C4-2B (cell line): Measurements from ENCODE around the gene VSIG4.

ENCODE experiments used
- H3K27ac ChIP-seq: fragments of 450-650 bp; 2 replicates; pipeline ENCODE4 v1.5.1; 2017
- ZFX ChIP-seq: fragments of 450-650 bp; IDR thresholded peaks from 2 replicates; pipeline ENCODE4 v1.6.1; 2017
- TF ChIP-seq, protein P1 (sequence below): fragments of 450-650 bp; conservative IDR thresholded peaks from 2 replicates; pipeline ENCODE4 v1.5.1; 2017; ENCODE audit warnings: mild to moderate bottlenecking

The VSIG4 gene

DNA sequence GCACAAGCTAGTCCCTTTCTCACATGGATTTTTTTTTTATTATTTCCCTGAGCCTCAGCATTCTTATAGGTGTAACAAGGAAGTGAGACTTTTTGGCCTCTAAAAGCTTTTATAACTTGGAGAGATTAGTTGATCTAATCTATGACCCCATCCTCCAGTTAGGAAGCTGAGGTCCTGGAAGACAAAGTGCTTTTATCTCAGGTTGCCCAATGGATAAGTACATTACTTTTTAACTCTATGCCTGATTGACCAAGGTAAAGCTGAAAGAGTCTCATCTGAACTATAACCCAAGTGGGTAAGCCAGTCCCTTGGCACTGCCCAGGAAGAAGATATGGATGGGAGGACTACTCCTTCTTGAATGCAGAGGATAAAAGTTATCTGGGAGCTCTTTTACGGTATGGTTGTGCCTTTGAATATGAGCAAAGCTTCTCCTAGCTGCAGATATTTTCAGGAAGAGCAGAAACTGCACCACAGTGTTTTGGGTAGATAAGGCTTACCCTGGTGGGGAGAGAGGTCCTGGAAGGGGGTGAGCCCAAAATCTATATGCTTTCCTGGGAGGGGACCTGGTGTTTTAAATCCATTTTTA is 40.2 kb downstream of the VSIG4 start:
- TF ChIP-seq, protein P1, sequence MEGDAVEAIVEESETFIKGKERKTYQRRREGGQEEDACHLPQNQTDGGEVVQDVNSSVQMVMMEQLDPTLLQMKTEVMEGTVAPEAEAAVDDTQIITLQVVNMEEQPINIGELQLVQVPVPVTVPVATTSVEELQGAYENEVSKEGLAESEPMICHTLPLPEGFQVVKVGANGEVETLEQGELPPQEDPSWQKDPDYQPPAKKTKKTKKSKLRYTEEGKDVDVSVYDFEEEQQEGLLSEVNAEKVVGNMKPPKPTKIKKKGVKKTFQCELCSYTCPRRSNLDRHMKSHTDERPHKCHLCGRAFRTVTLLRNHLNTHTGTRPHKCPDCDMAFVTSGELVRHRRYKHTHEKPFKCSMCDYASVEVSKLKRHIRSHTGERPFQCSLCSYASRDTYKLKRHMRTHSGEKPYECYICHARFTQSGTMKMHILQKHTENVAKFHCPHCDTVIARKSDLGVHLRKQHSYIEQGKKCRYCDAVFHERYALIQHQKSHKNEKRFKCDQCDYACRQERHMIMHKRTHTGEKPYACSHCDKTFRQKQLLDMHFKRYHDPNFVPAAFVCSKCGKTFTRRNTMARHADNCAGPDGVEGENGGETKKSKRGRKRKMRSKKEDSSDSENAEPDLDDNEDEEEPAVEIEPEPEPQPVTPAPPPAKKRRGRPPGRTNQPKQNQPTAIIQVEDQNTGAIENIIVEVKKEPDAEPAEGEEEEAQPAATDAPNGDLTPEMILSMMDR = no peak
- TF ChIP-seq ZFX = no peak
- H3K27ac ChIP-seq = no peak overlapping the region

DNA sequence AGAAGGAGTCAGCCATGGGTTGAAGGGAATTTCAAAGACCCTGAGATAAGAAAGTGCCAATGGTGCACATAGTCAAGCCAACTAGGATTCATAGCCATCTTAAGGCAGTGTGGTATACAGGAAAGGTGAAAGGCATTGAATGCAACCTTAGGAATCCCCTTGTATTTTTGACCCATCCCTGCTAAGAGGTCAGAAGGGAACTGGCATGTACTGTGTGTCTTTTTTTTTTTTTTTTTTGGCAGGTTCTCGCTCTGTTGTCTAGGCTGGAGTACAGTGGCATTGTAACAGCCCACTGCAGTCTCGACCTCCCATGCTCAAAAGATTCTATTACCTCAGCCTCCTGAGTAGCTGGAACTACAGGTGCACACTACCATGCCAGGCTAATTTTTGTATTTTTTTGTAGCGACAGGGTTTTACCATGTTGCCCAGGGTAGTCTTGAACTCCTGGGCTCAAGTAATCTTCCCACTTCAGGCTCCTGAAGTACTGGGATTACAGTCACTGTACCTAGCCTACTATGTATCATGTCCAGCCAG is 40.8 kb downstream of the VSIG4 start:
- H3K27ac ChIP-seq = no peak overlapping the region
- TF ChIP-seq, protein P1 = no peak
- no peak for TF ChIP-seq ZFX

DNA sequence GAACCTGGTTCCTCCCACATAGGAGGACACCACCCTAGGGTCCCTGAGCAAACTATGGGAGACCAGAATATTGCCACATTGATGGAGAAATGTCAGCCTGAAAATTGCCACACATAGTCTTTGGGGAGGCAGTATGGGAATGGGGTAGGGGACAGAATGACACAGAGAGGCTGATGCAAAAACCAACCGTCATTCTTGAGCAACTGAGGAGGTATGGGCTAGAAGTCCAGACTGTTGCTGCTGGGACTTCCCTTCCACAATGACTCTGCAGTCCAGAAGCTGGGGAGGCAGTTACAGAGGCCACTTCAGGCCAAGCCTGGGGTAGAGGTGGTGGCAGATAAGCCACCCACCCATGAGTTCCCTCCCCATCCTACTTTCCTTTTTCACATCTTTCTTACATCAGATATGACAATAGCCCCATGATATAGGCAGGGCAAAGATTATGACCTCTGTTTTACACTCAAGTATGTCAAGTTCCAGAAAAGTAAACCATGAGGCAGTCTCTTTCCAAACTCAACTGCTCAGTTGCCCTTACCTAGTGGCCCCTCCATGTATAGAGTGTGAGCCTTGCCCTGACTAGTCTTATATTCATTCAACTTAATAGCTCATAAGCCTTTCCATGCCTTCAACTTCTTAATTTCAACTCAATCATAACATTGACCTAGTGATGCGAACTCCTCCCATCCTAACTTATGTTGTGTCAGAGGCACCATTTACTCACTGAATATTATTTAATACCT is 41.7 kb downstream of the VSIG4 start:
- TF ChIP-seq ZFX = no peak
- no peak overlapping the region for H3K27ac ChIP-seq

DNA sequence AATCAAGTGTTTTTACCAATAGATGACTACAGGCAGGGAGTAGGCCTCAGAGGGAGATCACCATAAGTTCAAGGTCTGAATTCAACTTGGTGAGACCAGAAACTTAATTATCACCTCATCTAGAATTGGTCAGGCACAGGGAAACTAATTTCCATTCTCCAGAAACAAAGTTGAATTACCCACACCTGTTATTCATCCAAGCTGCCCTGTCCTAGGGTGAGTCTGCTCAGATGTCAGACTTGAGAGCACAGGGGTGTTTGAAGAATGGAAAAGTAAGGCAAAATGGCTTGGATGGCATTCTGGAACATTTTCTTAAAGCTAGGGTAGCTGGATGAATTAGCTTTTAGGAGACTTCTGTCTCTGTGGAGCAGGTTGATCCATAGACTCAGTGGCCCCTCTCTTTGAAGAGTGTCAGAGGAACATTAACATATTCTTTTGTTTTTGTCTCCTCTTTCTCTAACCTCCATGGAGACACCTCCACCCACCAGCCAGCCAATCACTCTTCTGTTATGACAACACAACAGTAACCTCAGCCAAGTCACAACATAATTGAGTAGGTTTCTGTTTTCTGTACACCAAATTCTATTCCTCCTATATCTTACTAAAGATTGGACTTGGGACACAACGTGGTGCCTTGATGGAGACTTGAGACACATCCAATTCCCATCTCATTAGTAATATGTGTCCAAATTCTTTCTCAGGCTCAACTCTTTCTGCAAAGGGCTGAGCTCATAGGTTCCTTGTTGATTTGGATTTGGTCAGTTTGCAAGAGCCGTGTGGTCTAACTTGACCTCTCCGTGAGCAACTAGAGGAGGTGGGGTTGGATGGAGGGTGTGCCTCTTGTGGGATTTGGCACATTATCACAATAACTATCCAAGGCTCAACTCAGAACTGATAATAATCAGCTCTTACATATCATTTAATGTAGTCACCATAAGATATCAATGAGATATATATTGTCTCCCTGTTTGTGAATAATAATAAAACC is 45.1 kb downstream of the VSIG4 start:
- TF ChIP-seq ZFX = no peak
- TF ChIP-seq, protein P1 = no peak
- H3K27ac ChIP-seq = no peak overlapping the region

DNA sequence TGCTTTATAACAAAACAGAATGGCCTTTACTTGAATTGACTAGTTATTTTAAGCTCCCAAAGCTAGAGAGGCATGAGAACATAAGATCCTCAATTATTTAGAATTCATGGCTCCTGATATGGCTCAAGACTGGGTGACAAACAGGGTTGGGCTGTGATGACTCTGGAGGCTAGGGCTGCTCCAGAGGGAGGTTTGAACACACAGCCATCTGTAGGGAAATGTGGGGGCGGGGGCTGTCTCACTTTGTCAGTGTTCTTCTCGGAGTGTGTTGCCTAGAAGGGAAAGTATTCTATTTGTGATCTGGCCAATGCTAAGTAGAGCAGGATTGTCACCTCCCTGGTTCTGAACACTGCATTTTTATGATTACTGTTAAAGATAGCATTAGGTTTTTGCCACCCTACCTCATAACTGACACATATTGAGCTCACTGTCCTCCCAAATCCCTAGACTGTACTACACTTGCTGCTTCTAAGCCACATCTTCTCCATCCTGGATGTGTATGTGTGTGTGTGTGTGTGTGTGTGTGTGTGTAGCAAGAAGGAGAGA is 45.9 kb downstream of the VSIG4 start:
- TF ChIP-seq, protein P1 = no peak
- TF ChIP-seq ZFX = no peak

DNA sequence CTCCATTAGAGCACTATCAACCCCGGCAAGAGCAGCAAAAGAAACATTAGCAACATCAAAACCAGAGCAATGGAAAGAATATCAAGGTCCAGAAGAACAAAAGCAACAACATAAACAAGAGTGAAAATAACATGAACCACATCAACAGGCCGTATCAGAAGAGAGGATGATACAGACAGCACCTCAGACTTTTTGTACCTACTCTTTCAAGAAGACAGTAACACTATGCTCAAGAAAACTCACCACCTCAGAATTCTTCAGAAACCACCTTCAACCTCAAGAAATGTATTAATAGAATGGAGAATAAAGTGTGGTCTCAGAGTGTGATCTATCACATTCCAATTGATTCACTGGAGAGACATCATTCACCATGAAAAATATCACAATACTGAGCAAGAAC is 46.5 kb downstream of the VSIG4 start:
- no peak overlapping the region for H3K27ac ChIP-seq
- TF ChIP-seq, protein P1 = no peak
- no peak for TF ChIP-seq ZFX

More for the DNA sequence above, 45.9 kb downstream of the VSIG4 start:
- no peak overlapping the region for H3K27ac ChIP-seq

DNA sequence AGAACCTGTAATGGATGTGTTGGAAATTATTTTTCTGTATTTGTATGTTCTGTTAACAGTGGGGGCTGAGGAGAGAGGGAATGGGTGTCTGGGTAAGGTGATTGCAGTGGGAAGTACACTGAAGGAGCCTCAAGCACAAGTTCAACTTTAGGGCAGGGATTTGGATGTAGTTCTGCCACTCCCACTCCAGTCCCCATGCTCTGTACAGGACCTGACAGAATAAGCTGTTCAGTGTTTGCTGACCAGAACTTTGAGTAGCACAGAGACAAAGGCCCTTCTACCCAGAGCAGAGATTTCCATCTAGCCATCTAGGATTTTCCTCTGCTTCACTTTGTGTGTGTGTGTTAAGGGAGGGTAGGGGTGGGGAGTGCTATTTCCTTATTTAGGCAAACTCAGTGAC is 49.2 kb downstream of the VSIG4 start:
- H3K27ac ChIP-seq = no peak overlapping the region
- TF ChIP-seq, protein P1 = no peak
- TF ChIP-seq ZFX = no peak
